ENCODE measurements around the gene KIFC1.

GRCh38 chr6:33438978-33439594 lies 47.5 kb downstream of the KIFC1 start:
- TF ChIP-seq EZH2 (optimal IDR thresholded peaks at IDR 0.05; ENCODE audit: low read depth, low read length) (no peak), CTCF (IDR thresholded peaks at IDR 0.05; ENCODE audit: low read length) (no peak)

All from MM.1S (cell line).